Measurements from ENCODE around the gene TRAPPC10.

The TRAPPC10 gene

DNA sequence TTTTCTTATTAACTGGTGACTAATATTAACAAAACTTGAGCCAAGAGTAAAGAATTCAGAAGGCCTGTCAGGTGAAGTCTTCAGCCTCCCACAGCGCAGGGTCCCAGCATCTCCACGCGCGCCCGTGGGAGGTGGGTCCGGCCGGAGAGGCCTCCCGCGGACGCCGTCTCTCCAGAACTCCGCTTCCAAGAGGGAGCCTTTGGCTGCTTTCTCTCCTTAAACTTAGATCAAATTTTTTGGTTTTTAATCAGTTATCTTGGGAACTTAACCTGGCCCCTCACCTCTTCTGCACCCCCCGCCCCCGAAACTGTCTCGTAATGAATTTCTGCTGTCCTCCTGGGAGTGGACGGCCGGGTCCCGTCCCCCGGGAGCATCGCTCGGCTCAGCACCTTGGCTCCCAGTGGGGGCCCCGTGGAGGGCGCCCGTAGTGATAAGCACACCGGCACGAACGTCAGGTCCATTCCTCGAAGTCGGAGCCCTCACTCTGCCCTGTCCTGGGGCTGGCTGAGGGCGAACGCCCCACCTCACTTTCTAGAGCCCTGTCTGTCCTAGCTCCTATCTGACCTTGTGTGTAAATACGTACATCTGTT, 29.5 kb upstream of the TRAPPC10 start:
- Histone ChIP-seq H3K9ac (ENCODE audit: low read depth in 1 of 2, low read length in 2 of 2) (no peak overlapping the region), H3K4me3 (ENCODE audit: low read depth in 1 of 2, low read length in 2 of 2) (no peak overlapping the region), H3K27me3 (ENCODE audit: control insufficient read depth in 1 of 2, insufficient read depth in 2 of 2, low read length in 2 of 2) (no peaks in the 10 kb centered on the region), H3K4me1 (ENCODE audit: control insufficient read depth in 1 of 2, insufficient read depth in 2 of 2, low read length in 2 of 2) (no peaks in the 10 kb centered on the region), H3K27ac (ENCODE audit: low read depth, low read length) (no peak overlapping the region), H3K9me3 (ENCODE audit: control insufficient read depth in 1 of 2, low read length in 2 of 2) (no peaks in the 10 kb centered on the region), H3K36me3 (ENCODE audit: control insufficient read depth in 1 of 2, insufficient read depth in 2 of 2, low read length in 2 of 2) (peaks cover 11 to 40% of the 10 kb centered on the region in 2 donors)

DNA sequence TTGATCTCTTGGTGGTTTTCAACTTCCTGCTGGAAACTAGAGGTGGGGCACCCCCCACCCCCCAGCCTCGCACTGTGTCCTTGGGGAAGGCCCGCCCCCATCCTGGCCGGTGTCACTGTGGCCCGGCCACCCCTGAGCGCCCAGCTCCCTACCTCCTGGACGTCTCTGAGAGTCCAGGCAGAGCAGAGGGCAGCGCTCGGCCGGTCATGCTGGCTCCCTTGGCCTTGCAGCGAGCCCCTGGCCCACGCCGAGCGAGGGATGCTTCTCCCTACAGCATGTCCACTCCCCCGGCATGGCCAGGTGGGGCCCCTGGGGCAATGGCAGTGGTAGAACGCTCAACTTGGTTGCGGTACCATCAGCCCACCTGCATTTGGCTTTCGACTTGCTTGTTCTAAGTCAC, 28.7 kb upstream of the TRAPPC10 start:
- no peaks in the 10 kb centered on the region for H3K9me3 ChIP-seq (ENCODE audit: control insufficient read depth in 1 of 2, low read length in 2 of 2)
- peaks cover 11 to 34% of the 10 kb centered on the region in 2 donors for H3K36me3 ChIP-seq (ENCODE audit: control insufficient read depth in 1 of 2, insufficient read depth in 2 of 2, low read length in 2 of 2)
- no peaks in the 10 kb centered on the region for H3K4me1 ChIP-seq (ENCODE audit: control insufficient read depth in 1 of 2, insufficient read depth in 2 of 2, low read length in 2 of 2)
- H3K27me3 ChIP-seq (ENCODE audit: control insufficient read depth in 1 of 2, insufficient read depth in 2 of 2, low read length in 2 of 2): no peaks in the 10 kb centered on the region
- no peak overlapping the region for H3K27ac ChIP-seq (ENCODE audit: low read depth, low read length)
- no peak overlapping the region for H3K4me3 ChIP-seq (ENCODE audit: low read depth in 1 of 2, low read length in 2 of 2)
- H3K9ac ChIP-seq (ENCODE audit: low read depth in 1 of 2, low read length in 2 of 2): no peak overlapping the region

DNA sequence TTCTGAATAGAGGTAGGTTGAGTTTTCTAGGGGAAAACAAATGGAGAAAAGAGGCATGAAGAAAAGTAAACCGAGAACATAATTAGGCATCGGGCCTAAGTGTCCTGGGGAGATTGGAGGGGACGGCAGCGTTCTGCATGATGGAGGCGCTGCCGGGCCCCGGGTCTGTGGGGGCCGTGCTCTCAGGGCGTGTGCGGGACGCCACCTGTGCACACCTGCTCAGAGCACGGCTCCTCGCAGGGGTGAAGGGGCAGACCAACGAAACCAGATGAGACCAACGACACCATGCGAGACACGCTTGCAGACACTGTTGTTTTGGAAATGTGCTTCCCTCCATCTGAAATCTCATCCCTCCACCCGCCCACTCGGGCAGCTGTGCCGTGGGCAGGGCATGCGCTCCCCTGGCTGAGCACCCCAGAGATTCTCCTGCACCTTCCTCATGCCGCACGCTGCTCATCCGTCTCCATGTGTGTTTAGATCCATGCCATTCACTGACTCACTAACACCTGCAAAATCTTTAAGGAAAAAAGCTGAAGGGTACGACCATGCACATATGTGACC, 28.2 kb upstream of the TRAPPC10 start:
- H3K4me1 ChIP-seq (ENCODE audit: control insufficient read depth in 1 of 2, insufficient read depth in 2 of 2, low read length in 2 of 2): no peaks in the 10 kb centered on the region
- no peak overlapping the region for H3K9ac ChIP-seq (ENCODE audit: low read depth in 1 of 2, low read length in 2 of 2)
- H3K27ac ChIP-seq (ENCODE audit: low read depth, low read length): no peak overlapping the region
- H3K36me3 ChIP-seq (ENCODE audit: control insufficient read depth in 1 of 2, insufficient read depth in 2 of 2, low read length in 2 of 2): peaks cover 7 to 29% of the 10 kb centered on the region in 2 donors
- no peaks in the 10 kb centered on the region for H3K27me3 ChIP-seq (ENCODE audit: control insufficient read depth in 1 of 2, insufficient read depth in 2 of 2, low read length in 2 of 2)
- no peaks in the 10 kb centered on the region for H3K9me3 ChIP-seq (ENCODE audit: control insufficient read depth in 1 of 2, low read length in 2 of 2)
- H3K4me3 ChIP-seq (ENCODE audit: low read depth in 1 of 2, low read length in 2 of 2): no peak overlapping the region

DNA sequence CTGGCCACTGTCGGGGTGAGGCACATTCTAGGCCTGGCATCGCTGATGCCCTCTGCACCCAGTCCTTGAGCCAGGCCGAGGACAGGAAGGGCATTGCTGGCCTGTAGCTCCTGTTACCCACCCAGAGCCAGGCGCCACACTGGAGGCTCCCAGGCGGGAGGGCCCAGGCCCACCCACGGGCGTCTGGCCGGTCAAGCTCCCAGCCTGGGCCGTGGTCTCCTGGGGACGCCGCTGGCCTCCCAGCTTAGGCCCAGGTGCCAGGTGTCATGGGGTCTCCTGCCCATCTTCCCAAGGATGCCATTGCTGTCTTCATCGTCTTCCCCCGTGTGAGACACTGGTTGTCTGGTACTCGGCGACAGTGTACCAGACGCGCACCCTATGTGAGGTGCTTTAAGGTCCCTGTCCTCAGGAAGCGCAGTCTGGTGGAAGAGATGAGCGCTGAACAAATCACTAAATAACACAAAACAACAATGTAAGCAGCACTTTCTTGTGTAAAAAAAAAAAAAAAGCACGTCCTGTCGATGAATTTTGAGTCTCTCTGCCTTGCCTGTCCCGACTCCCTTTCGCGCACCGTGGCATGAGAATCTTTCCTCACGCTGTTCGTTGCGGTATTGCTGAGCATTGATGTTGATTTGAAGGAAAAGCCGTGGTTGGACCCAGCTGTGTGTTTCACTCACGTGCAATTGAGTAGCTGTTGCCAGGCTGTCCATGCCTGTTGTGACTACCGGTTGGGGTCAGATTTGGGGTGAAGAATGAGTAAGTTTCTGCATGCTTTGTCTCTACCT, 27.0 kb upstream of the TRAPPC10 start:
- Histone ChIP-seq H3K9me3 (ENCODE audit: control insufficient read depth in 1 of 2, low read length in 2 of 2) (no peaks in the 10 kb centered on the region), H3K4me3 (ENCODE audit: low read depth in 1 of 2, low read length in 2 of 2) (no peak overlapping the region), H3K36me3 (ENCODE audit: control insufficient read depth in 1 of 2, insufficient read depth in 2 of 2, low read length in 2 of 2) (peaks cover 7 to 24% of the 10 kb centered on the region in 2 donors), H3K9ac (ENCODE audit: low read depth in 1 of 2, low read length in 2 of 2) (no peak overlapping the region), H3K4me1 (ENCODE audit: control insufficient read depth in 1 of 2, insufficient read depth in 2 of 2, low read length in 2 of 2) (no peaks in the 10 kb centered on the region), H3K27ac (ENCODE audit: low read depth, low read length) (no peak overlapping the region), H3K27me3 (ENCODE audit: control insufficient read depth in 1 of 2, insufficient read depth in 2 of 2, low read length in 2 of 2) (no peaks in the 10 kb centered on the region)

DNA sequence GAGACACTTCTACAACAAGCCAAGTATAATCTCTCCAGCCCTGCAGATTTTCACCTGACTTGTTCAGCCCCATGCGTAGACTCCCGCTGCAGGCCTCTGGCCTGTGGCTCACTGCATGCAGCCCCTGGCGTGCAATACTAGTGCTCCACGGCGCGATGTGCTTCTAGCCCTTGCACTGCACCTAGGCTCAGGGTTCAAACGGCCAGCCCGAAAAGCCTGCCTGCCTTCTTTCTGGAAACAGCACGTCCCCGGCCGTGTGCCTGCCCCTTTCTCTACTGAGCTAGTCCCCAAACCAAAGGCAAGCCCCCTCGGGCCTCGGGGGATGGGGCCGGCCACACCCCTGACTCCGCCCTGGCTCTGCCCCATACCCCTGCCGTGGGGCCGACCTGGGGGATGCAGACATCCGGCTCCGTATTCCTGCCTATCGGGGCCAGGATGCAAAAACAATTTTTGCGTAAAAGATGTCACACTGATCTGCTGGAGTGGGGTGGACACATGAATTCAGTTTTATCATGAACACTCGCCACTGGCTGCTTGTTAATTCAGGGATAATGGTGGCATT, 26.3 kb upstream of the TRAPPC10 start:
- no peak overlapping the region for H3K27ac ChIP-seq (ENCODE audit: low read depth, low read length)
- no peaks in the 10 kb centered on the region for H3K9me3 ChIP-seq (ENCODE audit: control insufficient read depth in 1 of 2, low read length in 2 of 2)
- no peak overlapping the region for H3K4me3 ChIP-seq (ENCODE audit: low read depth in 1 of 2, low read length in 2 of 2)
- H3K4me1 ChIP-seq (ENCODE audit: control insufficient read depth in 1 of 2, insufficient read depth in 2 of 2, low read length in 2 of 2): no peaks in the 10 kb centered on the region
- H3K36me3 ChIP-seq (ENCODE audit: control insufficient read depth in 1 of 2, insufficient read depth in 2 of 2, low read length in 2 of 2): peaks cover 7 to 18% of the 10 kb centered on the region in 2 donors
- no peaks in the 10 kb centered on the region for H3K27me3 ChIP-seq (ENCODE audit: control insufficient read depth in 1 of 2, insufficient read depth in 2 of 2, low read length in 2 of 2)
- no peak overlapping the region for H3K9ac ChIP-seq (ENCODE audit: low read depth in 1 of 2, low read length in 2 of 2)

DNA sequence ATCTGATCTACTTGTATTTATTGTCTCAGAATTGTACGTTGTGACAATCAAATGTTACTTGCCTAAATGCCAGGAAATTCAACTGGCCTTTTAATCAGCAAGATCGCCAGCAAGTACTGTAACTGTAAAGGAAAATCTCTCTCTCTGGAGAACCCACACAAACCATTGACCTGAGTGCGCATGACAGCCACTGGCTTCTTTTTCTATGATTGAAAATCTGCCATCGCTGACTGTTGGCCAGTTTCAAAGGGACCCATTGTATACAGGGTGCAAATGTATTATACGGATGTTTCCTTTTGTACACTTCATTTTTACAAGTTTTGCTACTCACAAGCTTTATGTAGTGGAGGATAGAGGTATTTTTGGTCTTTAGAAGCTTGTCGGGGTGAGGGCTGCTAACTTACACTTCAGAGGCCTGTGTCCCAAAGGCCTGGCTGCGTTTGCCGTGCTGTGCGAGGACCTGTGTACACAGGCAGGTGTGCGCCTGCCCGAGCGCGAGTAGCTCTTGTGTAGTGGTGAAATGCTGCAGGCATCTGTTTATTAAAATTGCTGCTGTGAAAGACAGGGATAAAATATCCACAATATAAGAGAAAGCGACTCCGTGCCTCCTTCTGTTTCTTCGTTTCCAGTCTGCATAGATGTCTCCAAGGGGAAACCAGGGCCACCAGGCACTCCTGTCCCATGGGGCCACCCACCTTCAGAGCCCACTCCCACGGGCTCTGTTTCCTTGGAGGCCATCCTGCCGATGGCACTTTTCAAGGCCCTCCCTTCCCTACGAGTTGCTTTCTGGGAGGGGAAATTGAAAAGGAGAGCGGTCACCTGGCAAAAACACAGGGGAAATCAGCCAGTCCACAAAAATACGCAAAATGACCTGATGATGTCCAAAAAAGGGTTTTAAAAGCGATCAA, 25.3 kb upstream of the TRAPPC10 start:
- no peaks in the 10 kb centered on the region for H3K9me3 ChIP-seq (ENCODE audit: control insufficient read depth in 1 of 2, low read length in 2 of 2)
- H3K36me3 ChIP-seq (ENCODE audit: control insufficient read depth in 1 of 2, insufficient read depth in 2 of 2, low read length in 2 of 2): peaks cover 3 to 9% of the 10 kb centered on the region in 2 donors
- no peak overlapping the region for H3K4me3 ChIP-seq (ENCODE audit: low read depth in 1 of 2, low read length in 2 of 2)
- no peaks in the 10 kb centered on the region for H3K27me3 ChIP-seq (ENCODE audit: control insufficient read depth in 1 of 2, insufficient read depth in 2 of 2, low read length in 2 of 2)
- H3K4me1 ChIP-seq (ENCODE audit: control insufficient read depth in 1 of 2, insufficient read depth in 2 of 2, low read length in 2 of 2): no peaks in the 10 kb centered on the region
- no peak overlapping the region for H3K27ac ChIP-seq (ENCODE audit: low read depth, low read length)
- no peak overlapping the region for H3K9ac ChIP-seq (ENCODE audit: low read depth in 1 of 2, low read length in 2 of 2)

DNA sequence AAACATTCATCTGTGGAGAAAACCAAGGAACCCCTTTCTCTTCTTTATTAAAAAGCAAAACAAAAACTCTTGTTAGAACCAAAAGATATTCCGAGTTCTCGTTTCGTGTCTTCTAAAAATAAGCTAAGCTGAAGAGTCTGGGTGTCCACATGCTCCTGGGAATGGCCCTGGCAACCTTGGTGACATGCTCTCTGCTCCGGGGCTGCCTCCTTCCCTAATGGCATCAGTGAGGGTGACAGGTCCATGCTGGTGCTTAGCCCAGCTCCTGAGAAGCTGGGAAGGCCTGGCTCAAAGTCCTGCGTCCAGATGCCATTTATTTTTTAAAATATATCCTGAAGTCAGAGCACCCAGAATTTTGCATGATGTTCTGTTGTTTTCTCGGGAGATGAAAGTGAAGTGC, 24.6 kb upstream of the TRAPPC10 start:
- Histone ChIP-seq H3K9ac (ENCODE audit: low read depth in 1 of 2, low read length in 2 of 2) (no peak overlapping the region), H3K4me1 (ENCODE audit: control insufficient read depth in 1 of 2, insufficient read depth in 2 of 2, low read length in 2 of 2) (no peaks in the 10 kb centered on the region), H3K27ac (ENCODE audit: low read depth, low read length) (no peak overlapping the region)

DNA sequence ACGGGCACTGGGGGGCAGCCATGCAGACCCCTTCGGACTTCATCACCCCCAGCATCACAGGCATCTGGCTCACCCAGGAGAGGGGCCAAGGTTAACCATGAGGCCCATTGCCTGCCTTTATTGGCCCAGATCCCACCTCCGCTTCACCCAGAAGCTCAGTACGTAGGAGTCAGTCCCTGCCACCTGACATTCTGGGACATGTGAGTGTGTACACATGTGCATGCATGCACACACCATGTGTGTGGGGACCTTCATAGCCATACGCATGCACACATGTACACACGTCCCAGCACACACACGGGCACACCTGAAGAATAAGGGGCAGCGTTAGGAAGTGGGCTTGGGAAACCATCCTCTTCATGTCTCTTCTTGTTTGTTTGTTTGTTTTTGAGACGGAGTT, 24.1 kb upstream of the TRAPPC10 start:
- Histone ChIP-seq H3K27ac (ENCODE audit: low read depth, low read length) (no peak overlapping the region), H3K9me3 (ENCODE audit: control insufficient read depth in 1 of 2, low read length in 2 of 2) (no peaks in the 10 kb centered on the region)

More for the DNA sequence above, 24.6 kb upstream of the TRAPPC10 start:
- Histone ChIP-seq H3K9me3 (ENCODE audit: control insufficient read depth in 1 of 2, low read length in 2 of 2) (no peaks in the 10 kb centered on the region), H3K27me3 (ENCODE audit: control insufficient read depth in 1 of 2, insufficient read depth in 2 of 2, low read length in 2 of 2) (no peaks in the 10 kb centered on the region), H3K36me3 (ENCODE audit: control insufficient read depth in 1 of 2, insufficient read depth in 2 of 2, low read length in 2 of 2) (peaks cover 0 to 2% of the 10 kb centered on the region in 2 donors), H3K4me3 (ENCODE audit: low read depth in 1 of 2, low read length in 2 of 2) (no peak overlapping the region)

DNA sequence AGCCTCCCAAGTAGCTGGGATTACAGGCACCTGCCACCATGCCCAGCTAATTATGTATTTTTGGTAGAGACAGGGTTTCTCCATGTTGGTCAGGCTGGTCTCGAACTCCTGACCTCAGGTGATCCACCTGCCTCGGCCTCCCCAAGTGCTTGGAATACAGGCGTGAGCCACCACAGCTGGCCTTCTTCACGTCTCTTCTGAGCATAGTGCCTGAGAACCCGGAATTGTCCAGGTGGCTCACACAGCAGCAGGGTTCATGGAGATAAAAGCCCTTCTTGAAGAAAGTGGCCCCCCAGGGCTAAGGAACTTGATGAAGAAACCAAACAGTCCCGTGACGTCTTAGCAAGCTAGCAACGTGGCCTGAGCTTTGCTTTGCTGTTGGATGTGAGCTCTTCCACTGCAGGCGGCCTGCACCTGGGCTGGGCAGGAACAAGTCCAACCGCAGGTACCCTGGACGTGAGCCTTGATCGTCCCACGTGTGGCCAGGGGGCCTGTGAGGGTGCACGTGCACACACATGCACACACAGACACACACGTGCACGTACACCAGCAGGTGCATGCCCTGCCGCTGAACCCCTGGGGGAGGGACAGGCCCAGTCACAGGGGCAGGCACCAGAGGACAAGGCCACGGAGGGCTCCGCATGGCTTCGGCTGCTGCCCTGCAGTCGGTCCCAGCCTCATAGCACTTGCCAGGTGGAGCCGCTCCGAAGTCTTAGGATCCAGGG, 23.4 kb upstream of the TRAPPC10 start:
- H3K27ac ChIP-seq (ENCODE audit: low read depth, low read length): no peak overlapping the region
- H3K27me3 ChIP-seq (ENCODE audit: control insufficient read depth in 1 of 2, insufficient read depth in 2 of 2, low read length in 2 of 2): no peaks in the 10 kb centered on the region
- H3K4me1 ChIP-seq (ENCODE audit: control insufficient read depth in 1 of 2, insufficient read depth in 2 of 2, low read length in 2 of 2): no peaks in the 10 kb centered on the region
- H3K9me3 ChIP-seq (ENCODE audit: control insufficient read depth in 1 of 2, low read length in 2 of 2): no peaks in the 10 kb centered on the region
- H3K36me3 ChIP-seq (ENCODE audit: control insufficient read depth in 1 of 2, insufficient read depth in 2 of 2, low read length in 2 of 2): no peaks in the 10 kb centered on the region
- H3K9ac ChIP-seq (ENCODE audit: low read depth in 1 of 2, low read length in 2 of 2): no peak overlapping the region
- H3K4me3 ChIP-seq (ENCODE audit: low read depth in 1 of 2, low read length in 2 of 2): no peak overlapping the region

More for the DNA sequence above, 24.1 kb upstream of the TRAPPC10 start:
- no peaks in the 10 kb centered on the region for H3K4me1 ChIP-seq (ENCODE audit: control insufficient read depth in 1 of 2, insufficient read depth in 2 of 2, low read length in 2 of 2)
- no peaks in the 10 kb centered on the region for H3K36me3 ChIP-seq (ENCODE audit: control insufficient read depth in 1 of 2, insufficient read depth in 2 of 2, low read length in 2 of 2)
- H3K27me3 ChIP-seq (ENCODE audit: control insufficient read depth in 1 of 2, insufficient read depth in 2 of 2, low read length in 2 of 2): no peaks in the 10 kb centered on the region
- no peak overlapping the region for H3K9ac ChIP-seq (ENCODE audit: low read depth in 1 of 2, low read length in 2 of 2)
- H3K4me3 ChIP-seq (ENCODE audit: low read depth in 1 of 2, low read length in 2 of 2): no peak overlapping the region
